GM18507 (cell line): Measurements from ENCODE around the gene KCNAB1.

ENCODE experiments used
- DNase-seq: peaks from one replicate; pipeline ENCODE4 v3.0.0; 2011; ENCODE audit warnings: low read depth; ENCODE audit not compliant: insufficient read length; ENCODE audit errors: extremely low spot score
- FAIRE-seq: peaks from 2 replicates; lab custom pipeline; 2011; peaks lifted over from hg19 to GRCh38; lab: Jason Lieb, UNC

KCNAB1 gene

DNA sequence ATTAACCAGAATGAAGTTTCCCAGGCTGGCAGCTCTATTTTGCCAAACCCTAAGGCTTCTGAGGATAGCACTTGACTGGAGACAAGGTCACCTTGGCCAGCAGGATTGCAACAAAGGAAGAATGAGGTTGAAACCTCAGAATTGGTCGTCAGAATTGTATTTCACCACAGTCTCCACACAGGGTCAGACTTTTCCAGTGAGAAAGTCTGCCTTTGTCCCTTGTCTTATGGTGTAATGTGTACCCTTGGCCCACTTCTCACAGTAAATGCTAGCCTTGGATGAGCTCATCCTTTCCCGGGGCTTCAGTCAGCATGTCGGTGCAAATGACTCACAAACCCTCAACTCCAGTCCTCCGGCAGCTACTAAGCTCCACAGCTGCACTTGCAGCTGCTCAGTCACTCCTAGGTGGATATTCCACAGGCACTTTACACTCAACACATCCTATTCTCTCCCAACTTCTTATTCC, 414.8 kb downstream of the KCNAB1 start:
- DNase-seq (no peak), FAIRE-seq (no peak)

- DNase-seq (no peak), FAIRE-seq (no peak)
These were observed 415.4 kb downstream of the KCNAB1 start for GRCh38 chr3:156535798-156536197.

- FAIRE-seq (no peak), DNase-seq (no peak)
These were observed 416.3 kb downstream of the KCNAB1 start for GRCh38 chr3:156536524-156537316.

- no peak for FAIRE-seq
- no peak for DNase-seq
These were observed 418.7 kb downstream of the KCNAB1 start for GRCh38 chr3:156539051-156539450.

- no peak for FAIRE-seq
- DNase-seq: no peak
These were observed 419.4 kb downstream of the KCNAB1 start for GRCh38 chr3:156539802-156540201.

GRCh38 chr3:156542101-156543042, 422.0 kb downstream of the KCNAB1 start:
- no peak for DNase-seq
- FAIRE-seq: no peak

- FAIRE-seq (no peak), DNase-seq (no peak)
These were observed 422.7 kb downstream of the KCNAB1 start for GRCh38 chr3:156543043-156543555.

GRCh38 chr3:156547637-156548036, 427.3 kb downstream of the KCNAB1 start:
- no peak for FAIRE-seq
- DNase-seq: no peak

- no peak for DNase-seq
- FAIRE-seq: no peak
These were observed 427.8 kb downstream of the KCNAB1 start for GRCh38 chr3:156548041-156548687.

DNA sequence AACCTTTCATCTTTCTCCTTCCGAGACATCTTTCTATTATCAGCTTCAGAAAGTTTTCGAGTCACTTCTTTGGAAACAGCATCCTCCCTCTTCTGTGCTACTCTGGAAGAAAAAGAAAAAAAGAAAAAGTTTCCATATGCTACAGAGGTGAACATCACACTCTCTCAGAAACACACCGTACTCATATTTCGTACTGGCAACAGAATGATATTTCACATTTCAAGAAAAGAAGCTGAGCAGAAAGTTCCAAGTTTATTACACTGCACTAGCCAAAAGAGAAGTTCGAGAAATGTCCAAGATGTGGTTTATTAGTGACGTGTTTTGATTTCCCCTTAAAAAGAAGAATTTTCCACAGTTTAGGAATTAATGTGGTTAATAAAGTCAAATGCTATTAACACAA, 428.5 kb downstream of the KCNAB1 start:
- FAIRE-seq (no peak), DNase-seq (no peak)

GRCh38 chr3:156551261-156551660, 430.9 kb downstream of the KCNAB1 start:
- no peak for DNase-seq
- no peak for FAIRE-seq

GRCh38 chr3:156551746-156552145, 431.4 kb downstream of the KCNAB1 start:
- no peak for FAIRE-seq
- DNase-seq: no peak

- FAIRE-seq (no peak), DNase-seq (no peak)
These were observed 432.6 kb downstream of the KCNAB1 start for GRCh38 chr3:156552973-156553372.

DNA sequence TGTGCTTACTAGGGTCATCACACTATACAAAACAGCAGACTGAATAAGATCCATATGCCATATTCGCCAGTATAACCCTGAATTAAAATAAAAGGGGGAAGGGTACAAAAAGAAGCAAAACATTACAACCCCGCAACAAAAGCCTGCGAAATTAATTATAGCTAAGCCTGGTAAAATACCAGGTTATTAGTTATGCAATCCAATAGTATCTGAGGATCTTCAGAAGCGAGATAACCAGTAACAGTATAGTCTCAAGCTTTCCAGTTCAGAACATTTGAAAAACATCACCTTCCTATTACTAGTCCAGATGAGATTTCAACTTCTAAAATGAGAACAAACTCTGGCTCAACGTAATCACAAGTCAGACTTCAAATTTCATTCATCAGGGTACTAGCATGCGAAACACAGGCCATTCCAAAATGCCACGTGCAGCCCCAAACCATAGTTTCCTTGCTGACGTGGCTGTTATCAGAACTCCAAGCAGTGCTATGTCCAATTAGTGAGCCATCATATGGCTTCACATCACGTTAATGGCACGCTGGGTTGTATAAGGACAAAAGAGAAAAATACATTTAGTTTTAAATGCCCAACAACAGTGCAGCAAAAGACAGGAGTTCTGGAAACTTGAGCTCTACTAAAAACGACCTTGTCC, 433.5 kb downstream of the KCNAB1 start:
- no peak for DNase-seq
- no peak for FAIRE-seq

DNA sequence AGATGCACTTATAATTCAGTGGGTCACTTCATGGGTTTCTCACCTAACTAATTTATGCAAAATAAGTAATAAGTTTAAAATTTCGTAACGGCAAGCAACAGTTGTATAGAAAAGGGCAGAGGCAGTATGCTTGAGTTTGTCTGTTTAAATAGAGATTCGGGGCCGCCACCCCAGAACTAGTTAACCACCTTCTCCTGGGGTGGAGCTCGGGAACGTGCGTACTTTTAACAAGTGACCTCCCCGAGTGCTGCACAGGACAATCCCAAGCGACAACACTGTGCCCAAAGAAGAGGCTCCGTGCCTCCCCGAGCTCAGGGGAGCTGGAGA, 434.1 kb downstream of the KCNAB1 start:
- FAIRE-seq (no peak), DNase-seq (peak; percentile 2)

GRCh38 chr3:156554842-156555687, 434.7 kb downstream of the KCNAB1 start, which contains the start of gene SSR3:
Gene SSR3 (minus strand): TSS chr3:156555117. CDS start chr3:156555089, 28 bp downstream.
- DNase-seq (peak; percentile 92), FAIRE-seq (peak; percentile 99)

DNA sequence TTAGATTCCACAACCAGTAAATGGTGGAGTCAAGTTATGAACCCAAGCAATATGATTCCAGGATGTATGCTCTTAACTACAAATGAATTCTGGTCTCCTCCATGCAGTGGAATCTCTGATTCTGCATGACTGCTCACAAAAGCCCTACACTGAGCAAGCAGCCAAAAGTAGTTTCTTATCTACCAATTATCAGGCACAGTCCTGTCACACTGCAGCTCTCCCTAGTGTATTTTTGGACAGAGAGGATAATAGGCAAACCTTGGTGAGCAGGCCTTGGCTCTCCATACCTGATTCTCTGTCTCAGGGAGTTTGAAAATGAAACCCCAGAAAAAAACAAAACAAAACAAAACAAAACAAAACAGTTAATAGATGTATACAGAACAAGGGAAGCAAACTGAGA, 438.0 kb downstream of the KCNAB1 start:
- no peak for FAIRE-seq
- DNase-seq: no peak

DNA sequence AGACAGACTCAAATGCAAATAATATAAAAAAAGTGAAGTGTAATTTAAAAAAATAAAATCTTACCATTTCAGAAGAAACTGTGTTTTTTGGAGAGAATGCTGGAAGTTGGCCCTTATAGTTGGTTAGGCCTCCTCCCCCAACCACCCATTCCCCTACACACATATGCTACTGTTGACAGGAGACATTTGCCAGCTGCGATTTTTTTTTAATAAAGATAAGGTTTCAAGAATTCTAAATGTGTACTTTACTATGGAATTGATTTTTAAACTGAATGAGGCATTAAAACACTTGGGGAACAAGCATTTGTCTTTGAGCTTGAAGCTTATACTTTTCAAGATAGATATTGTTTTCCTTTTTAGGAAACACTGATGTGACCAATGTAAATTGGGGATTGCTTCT, 438.9 kb downstream of the KCNAB1 start:
- DNase-seq (no peak), FAIRE-seq (no peak)
